Measurements from ENCODE around the gene ATP5F1B. TPM values are rescaled to one million over a fixed set of nuclear protein-coding genes. Genes with fewer than 3 reads are reported as not detected.
A peak's percentile ranks its signal among the peaks of the same experiment; 100 is the strongest.

The ATP5F1B gene
- total and polyA plus RNA-seq, 9 of the 15 experiments (the other 6 are each of a cell fraction or from before 2014, with no cell fraction given), result 908 to 3,125 (median 1,482) TPM

DNA sequence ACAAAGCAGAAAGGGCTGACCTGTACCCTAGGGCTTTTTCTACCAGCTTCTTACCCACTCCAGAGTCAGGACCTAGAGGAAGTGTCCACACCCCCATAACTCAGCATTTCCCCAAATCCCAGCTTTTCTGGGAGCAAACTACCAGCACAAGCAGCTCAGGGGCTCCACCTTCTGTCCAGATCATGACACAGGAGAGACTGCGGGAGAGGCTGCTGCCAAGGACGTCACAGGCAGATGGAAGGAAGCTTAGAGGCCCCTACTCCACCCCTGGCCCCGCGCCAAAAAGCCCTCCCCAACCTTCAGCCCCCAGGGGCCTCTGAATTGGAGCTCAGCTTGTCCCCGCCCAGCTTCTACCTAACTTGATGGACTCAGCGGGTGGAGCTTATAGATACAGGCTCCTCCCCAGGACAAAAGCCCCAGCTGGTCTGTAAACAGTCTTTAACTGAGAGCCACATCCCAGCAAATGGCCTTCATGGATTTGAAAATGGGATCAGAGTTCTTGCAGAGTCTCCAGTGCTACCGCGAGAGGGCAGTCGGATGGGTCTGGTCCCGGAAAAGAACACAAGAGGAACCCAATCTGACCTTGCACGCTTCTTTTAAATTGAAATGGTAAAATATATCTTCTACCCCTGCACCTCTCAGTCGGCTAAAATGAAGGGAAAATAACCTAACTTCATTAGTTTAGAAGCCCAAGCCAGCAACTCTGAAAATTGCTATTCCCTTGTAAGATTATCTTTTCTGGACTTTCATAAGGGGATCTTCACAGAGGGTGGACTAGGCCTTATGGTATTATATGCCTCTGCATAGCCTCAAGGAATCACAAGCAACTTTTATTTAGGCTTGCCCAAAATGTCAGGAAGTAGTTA is 8.9 kb downstream of the ATP5F1B start (continued):
- TF ChIP-seq, protein P1, sequence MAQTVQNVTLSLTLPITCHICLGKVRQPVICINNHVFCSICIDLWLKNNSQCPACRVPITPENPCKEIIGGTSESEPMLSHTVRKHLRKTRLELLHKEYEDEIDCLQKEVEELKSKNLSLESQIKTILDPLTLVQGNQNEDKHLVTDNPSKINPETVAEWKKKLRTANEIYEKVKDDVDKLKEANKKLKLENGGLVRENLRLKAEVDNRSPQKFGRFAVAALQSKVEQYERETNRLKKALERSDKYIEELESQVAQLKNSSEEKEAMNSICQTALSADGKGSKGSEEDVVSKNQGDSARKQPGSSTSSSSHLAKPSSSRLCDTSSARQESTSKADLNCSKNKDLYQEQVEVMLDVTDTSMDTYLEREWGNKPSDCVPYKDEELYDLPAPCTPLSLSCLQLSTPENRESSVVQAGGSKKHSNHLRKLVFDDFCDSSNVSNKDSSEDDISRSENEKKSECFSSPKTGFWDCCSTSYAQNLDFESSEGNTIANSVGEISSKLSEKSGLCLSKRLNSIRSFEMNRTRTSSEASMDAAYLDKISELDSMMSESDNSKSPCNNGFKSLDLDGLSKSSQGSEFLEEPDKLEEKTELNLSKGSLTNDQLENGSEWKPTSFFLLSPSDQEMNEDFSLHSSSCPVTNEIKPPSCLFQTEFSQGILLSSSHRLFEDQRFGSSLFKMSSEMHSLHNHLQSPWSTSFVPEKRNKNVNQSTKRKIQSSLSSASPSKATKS (CRISPR knock-in tag; IDR thresholded peaks at IDR 0.05), result no peak
- TF ChIP-seq PCBP2 (IDR thresholded peaks at IDR 0.05; ENCODE audit: low read depth, low read length, poor library complexity, severe bottlenecking), result no peak
- TF ChIP-seq, protein P2, sequence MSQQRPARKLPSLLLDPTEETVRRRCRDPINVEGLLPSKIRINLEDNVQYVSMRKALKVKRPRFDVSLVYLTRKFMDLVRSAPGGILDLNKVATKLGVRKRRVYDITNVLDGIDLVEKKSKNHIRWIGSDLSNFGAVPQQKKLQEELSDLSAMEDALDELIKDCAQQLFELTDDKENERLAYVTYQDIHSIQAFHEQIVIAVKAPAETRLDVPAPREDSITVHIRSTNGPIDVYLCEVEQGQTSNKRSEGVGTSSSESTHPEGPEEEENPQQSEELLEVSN (IDR thresholded peaks at IDR 0.05; ENCODE audit: borderline replicate concordance in 1 of 2, extremely low read depth in 1 of 2, insufficient read depth in 1 of 2, insufficient read length in 1 of 2, low read depth in 1 of 2, low read length in 1 of 2, poor library complexity in 1 of 2, severe bottlenecking in 1 of 2), result no peak
- TF ChIP-seq ARID1B (IDR thresholded peaks at IDR 0.05), result peak; percentile 35
- no peak for TF ChIP-seq SRSF7 (optimal IDR thresholded peaks at IDR 0.05; ENCODE audit: low read depth, low read length)
- TF ChIP-seq BRF1 (IDR thresholded peaks at IDR 0.05; ENCODE audit: borderline replicate concordance, extremely low read depth, insufficient read length), result no peak
- TF ChIP-seq RBFOX2 (IDR thresholded peaks at IDR 0.05; ENCODE audit: low read depth, low read length), result peak; percentile 3; the same call in 1 of the 2 replicates
- TF ChIP-seq ZNF124 (CRISPR knock-in tag; IDR thresholded peaks at IDR 0.05), result no peak
- no peak for TF ChIP-seq XRCC4 (IDR thresholded peaks at IDR 0.05; ENCODE audit: extremely low read depth, insufficient read depth, insufficient read length)
- TF ChIP-seq ZNF75A (CRISPR knock-in tag; IDR thresholded peaks at IDR 0.05), result 0 out of 2 replicates have a peak, but pooled peaks have one; percentile 56
- peak; percentile 79; the same call in 1 of the 2 replicates for TF ChIP-seq ZNF766 (CRISPR knock-in tag; conservative IDR thresholded peaks at IDR 0.05)
- TF ChIP-seq ZNF79 (CRISPR knock-in tag; IDR thresholded peaks at IDR 0.05; ENCODE audit: low read depth), result no peak
- TF ChIP-seq, protein P3, sequence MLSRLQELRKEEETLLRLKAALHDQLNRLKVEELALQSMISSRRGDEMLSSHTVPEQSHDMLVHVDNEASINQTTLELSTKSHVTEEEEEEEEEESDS (CRISPR knock-in tag; IDR thresholded peaks at IDR 0.05), result no peak
- TF ChIP-seq, protein P4, sequence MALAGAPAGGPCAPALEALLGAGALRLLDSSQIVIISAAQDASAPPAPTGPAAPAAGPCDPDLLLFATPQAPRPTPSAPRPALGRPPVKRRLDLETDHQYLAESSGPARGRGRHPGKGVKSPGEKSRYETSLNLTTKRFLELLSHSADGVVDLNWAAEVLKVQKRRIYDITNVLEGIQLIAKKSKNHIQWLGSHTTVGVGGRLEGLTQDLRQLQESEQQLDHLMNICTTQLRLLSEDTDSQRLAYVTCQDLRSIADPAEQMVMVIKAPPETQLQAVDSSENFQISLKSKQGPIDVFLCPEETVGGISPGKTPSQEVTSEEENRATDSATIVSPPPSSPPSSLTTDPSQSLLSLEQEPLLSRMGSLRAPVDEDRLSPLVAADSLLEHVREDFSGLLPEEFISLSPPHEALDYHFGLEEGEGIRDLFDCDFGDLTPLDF (CRISPR knock-in tag; IDR thresholded peaks at IDR 0.05), result no peak
- TF ChIP-seq, protein P5, sequence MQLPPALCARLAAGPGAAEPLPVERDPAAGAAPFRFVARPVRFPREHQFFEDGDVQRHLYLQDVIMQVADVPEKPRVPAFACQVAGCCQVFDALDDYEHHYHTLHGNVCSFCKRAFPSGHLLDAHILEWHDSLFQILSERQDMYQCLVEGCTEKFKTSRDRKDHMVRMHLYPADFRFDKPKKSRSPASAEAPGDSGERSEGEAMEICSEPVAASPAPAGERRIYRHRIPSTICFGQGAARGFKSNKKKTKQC (CRISPR knock-in tag; IDR thresholded peaks at IDR 0.05), result no peak
- TF ChIP-seq ZNF263 (CRISPR knock-in tag; IDR thresholded peaks at IDR 0.05; ENCODE audit: borderline replicate concordance), result peak; percentile 25; the same call in 1 of the 2 replicates
- no peak for TF ChIP-seq ZNF311 (CRISPR knock-in tag; IDR thresholded peaks at IDR 0.05)
- TF ChIP-seq, protein P6, sequence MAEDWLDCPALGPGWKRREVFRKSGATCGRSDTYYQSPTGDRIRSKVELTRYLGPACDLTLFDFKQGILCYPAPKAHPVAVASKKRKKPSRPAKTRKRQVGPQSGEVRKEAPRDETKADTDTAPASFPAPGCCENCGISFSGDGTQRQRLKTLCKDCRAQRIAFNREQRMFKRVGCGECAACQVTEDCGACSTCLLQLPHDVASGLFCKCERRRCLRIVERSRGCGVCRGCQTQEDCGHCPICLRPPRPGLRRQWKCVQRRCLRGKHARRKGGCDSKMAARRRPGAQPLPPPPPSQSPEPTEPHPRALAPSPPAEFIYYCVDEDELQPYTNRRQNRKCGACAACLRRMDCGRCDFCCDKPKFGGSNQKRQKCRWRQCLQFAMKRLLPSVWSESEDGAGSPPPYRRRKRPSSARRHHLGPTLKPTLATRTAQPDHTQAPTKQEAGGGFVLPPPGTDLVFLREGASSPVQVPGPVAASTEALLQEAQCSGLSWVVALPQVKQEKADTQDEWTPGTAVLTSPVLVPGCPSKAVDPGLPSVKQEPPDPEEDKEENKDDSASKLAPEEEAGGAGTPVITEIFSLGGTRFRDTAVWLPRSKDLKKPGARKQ (CRISPR knock-in tag; IDR thresholded peaks at IDR 0.05), result no peak
- peak; percentile 82 for TF ChIP-seq CHD2 (IDR thresholded peaks at IDR 0.05; ENCODE audit: low read depth, low read length)
